HG03571 (cell line): ENCODE results near the gene MAEA.
A peak's percentile ranks its signal among the peaks of the same experiment; 100 is the strongest.

Source experiments
- ATAC-seq: cut with Tn5 transposase; IDR thresholded peaks from one replicate; pipeline ENCODE4 v1.9.1; 2021; ENCODE audit not compliant: unreplicated experiment

The MAEA gene

DNA sequence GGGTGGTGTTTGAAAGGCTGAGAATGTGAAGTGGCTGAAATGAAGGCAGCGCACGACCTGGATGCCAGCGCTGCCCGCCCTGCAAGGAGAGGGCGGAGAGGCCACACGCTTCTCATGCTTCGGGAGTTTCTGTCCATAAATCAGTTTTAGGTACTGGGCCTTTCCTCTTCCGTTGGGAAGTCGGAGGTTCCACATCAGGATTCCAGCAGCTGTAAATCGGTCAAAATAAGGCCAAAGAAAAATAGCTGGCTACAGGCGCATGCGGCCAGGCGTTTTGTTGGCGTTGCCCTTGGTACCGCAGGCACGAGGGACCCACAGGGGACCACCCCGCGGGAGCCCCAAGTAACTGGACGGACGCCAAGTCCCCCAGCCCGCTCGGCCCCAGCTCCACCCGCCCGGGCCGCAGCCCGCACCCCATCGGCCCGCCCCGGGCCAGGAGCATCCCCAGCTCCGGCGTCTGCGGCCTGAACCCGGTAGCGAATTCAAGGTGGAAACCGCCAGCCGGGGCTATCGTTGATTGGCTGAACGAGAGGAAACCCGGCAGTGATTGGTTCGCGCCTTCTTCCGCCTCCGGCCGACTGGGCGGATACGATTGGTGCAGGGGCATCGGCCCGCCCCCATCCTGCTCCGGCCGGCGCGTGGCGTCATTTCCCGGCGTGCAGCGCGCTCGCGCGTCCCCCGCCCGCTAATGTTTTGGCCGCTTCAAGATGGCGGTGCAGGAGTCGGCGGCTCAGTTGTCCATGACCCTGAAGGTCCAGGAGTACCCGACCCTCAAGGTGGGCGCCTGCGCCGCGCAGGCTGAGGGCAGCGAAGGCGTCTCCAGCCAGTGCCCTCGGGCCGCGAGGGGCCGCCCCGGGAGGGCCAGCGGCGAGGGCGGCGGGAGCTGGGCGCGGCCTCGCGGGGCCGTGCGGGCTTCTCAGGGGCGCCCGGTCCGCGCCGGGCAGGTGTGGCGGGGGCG lies at the start of gene MAEA:
TSS of gene MAEA (plus strand) at position 685 of the 958 bp plus-strand sequence. CDS start at position 708, 23 bp downstream.
- peak; percentile 92 for ATAC-seq

DNA sequence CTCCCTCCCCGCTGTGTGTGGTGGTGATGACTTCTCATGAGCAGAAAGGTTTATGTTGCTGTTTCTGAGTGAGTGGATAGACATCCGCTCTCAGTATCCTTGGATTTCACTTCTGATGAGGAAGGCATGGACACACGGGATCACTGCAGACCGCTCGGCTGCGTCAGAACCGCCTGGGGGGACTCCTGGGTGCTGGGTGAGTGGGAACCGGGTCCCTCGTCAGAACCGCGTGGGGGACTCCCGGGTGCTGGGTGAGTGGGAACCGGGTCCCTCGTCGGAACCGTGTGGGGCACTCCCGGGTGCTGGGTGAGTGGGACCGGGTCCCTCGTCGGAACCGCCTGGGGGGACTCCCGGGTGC lies 49.8 kb upstream of the MAEA start:
- ATAC-seq, result no peak

DNA sequence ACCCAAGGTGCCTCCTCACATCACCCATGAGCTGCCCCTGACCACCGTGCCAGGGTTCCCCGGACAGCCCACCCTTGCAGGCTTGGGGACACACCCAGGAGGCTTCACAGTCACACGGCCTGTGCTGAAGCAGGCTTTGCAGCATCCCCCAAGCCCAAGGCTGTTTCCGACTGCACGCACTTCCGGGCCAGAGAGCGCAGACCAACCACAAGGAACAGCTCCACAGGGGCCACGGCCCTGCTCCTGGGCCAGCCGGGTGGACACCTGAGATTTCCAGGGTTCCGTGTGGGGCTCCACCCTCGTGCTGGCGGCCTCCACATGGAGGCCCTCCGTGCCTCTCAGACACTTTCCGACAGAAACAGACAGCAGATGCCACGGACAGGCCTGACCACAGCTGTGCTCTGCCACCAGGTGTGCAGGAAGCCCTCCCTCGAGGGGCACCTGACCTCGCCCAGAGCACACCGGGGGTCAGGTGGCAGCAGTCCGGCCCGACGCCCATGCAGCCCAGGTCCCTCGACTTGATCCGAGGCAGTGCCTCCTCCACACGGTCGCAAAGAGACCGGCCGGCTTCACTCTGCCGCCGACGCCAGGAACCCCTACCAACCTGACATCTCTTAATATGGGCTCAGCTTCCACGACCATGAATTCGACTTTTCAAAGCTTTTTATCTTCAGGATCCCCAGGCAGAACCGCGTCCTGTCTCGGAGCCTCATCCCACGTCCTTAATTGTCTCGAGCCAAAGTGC lies 48.8 kb upstream of the MAEA start:
- ATAC-seq, result no peak

GRCh38 chr4:1241466-1241935 lies 48.2 kb upstream of the MAEA start:
- no peak for ATAC-seq

GRCh38 chr4:1241936-1242505 lies 47.7 kb upstream of the MAEA start:
- no peak for ATAC-seq

- no peak for ATAC-seq
Observed at GRCh38 chr4:1242506-1243450, 46.9 kb upstream of the MAEA start.

GRCh38 chr4:1243451-1244080 lies 46.1 kb upstream of the MAEA start:
- no peak for ATAC-seq

- no peak for ATAC-seq
Observed at GRCh38 chr4:1244081-1244977, 45.4 kb upstream of the MAEA start.

GRCh38 chr4:1244978-1245471 lies 44.7 kb upstream of the MAEA start:
- no peak for ATAC-seq

DNA sequence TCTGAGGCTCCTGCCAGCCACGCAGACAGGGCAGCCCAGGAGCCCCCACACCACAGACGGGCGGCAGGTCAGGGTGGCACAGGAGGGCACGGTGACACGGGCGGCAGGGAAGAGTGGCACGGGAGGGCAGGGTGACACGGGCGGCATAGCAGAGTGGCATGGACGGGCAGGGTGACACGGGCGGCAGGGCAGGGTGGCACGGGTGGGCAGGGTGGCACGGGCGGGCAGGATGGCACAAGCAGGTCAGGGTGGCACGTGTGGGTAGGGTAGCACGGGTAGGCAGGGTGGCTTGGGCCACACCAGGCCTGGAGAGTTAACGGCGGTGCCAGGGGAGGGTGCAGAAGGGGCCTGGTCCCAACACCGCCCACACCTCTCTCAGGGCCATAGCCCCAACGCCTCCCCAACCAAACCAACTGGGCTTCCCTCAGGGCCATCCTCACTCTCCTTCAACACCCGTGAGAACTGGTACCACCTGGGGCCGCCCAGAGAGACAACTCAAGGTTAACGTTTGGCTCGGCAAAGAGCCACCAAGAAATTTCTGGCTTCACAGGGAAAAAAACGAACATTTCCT lies 44.1 kb upstream of the MAEA start:
- ATAC-seq, result no peak

GRCh38 chr4:1246111-1246881 lies 43.4 kb upstream of the MAEA start:
- ATAC-seq, result no peak

DNA sequence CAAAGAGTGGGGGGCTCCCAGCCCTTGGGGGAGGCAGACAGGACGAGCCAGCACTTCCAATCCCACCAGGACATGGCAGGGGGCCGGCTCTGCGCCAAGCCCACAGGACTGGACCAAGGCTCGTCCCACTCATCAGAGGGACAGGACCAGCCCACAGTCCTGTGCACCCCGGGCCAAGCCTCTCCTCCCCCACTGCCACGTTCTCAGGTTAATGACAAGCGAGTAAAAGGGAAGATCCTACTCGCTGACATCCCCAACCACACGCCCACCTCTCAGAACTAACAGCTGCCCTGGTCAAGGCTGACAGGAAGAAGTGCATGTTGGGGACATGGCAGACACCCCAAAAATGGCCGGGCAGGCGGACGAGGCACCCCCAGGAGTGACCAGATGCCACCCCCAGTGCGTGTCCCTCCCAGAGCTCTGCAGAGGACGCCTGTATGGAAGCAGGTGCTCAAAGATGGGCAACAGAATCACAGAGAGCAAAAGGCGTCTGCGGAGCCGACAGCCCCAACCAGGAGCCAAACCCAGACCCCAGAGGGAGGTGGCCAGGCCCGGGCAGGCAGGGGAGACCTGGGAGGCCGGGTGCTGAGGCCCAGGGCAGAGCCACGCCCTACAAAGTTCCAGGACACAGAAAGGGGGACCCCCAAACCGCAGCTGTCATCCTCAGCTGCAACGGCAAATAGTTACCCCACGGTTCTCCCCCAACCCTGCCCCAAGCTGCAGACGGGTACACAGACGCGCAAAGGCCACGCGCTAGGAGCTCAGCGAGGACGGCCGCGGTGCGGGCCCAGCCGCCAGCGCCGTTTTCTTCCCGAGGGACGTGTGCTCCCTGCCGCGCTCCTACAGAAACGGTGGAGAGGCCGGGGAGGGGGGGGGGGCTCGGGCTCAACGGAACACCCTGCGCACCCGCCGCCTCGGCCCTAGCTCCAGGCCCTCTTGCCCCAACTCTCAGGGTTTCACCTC lies 42.5 kb upstream of the MAEA start:
- ATAC-seq, result no peak

- peak; percentile 16 for ATAC-seq
Observed at GRCh38 chr4:1247864-1248244, 41.8 kb upstream of the MAEA start.

- peak; percentile 30 for ATAC-seq
Observed at GRCh38 chr4:1248245-1249147, 41.2 kb upstream of the MAEA start, which contains the start of gene CTBP1. Gene CTBP1 (minus strand): TSS chr4:1249130. CDS start chr4:1241331, 7,799 bp downstream.

DNA sequence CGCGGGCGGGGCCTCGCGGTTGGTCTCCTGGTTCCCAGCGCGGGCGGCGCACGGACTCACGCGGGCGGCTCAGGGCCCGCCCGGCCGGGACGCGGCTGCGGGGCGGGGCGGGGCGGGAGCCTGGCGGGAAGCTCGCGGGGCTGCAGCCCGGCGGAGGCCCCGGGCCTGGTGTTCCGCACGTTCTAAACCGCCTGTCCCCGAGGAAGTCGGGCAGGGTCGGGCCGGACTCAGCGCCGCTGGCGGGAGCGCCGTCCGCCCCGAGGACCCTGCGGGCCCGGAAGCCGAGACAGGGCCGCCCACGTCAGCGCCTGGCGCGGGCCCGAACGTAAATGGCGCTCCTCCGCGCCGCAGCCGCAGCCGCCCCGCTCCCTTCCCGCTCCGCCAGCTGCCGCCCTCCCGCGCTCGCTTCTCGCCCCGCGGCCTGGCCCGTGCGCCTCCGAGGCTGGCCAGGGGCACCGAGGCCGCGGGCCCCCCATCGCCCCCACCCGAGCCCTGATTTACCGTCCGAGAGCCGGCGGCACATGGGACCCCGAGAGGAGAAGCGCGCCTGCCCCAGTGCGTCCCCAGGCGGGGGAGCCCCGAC lies 40.5 kb upstream of the MAEA start:
- ATAC-seq, result peak; percentile 51
